HG02763 (cell line): Measurements from ENCODE around the gene PMEL.

Source experiments
- ATAC-seq: cut with Tn5 transposase; IDR thresholded peaks from one replicate; pipeline ENCODE4 v1.9.1; 2021; ENCODE audit warnings: mild to moderate bottlenecking, moderate library complexity; ENCODE audit not compliant: unreplicated experiment

The PMEL gene

GRCh38 chr12:55942577-55943136, 23.2 kb downstream of the PMEL start:
- no peak for ATAC-seq

- ATAC-seq = no peak
Measured at GRCh38 chr12:55942055-55942454, 23.8 kb downstream of the PMEL start.

- ATAC-seq = peak; percentile 89
Measured at GRCh38 chr12:55940065-55940732, 25.6 kb downstream of the PMEL start.

- no peak for ATAC-seq
Measured at GRCh38 chr12:55938826-55939501, 26.9 kb downstream of the PMEL start.

- no peak for ATAC-seq
Measured at GRCh38 chr12:55937981-55938380, 27.9 kb downstream of the PMEL start.

- ATAC-seq = no peak
Measured at GRCh38 chr12:55935738-55936151, 30.1 kb downstream of the PMEL start.

GRCh38 chr12:55934773-55935172, 31.1 kb downstream of the PMEL start:
- no peak for ATAC-seq

GRCh38 chr12:55933799-55934742, 31.8 kb downstream of the PMEL start:
- ATAC-seq = no peak

GRCh38 chr12:55933169-55933798, 32.6 kb downstream of the PMEL start:
- no peak for ATAC-seq

GRCh38 chr12:55932551-55932910, 33.3 kb downstream of the PMEL start:
- no peak for ATAC-seq

- no peak for ATAC-seq
Measured at GRCh38 chr12:55931780-55932550, 33.9 kb downstream of the PMEL start.

GRCh38 chr12:55931317-55931779, 34.5 kb downstream of the PMEL start:
- no peak for ATAC-seq

- ATAC-seq = no peak
Measured at GRCh38 chr12:55930771-55931316, 35.0 kb downstream of the PMEL start, which contains the start of gene DGKA. TSS of gene DGKA (plus strand) at chr12:55931162. CDS start at chr12:55936504, 5,342 bp downstream.

GRCh38 chr12:55929306-55929791, 36.5 kb downstream of the PMEL start:
- ATAC-seq = peak; percentile 31

- ATAC-seq = peak; percentile 34
Measured at GRCh38 chr12:55927588-55928502, 38.0 kb downstream of the PMEL start, which contains the start of gene PYM1. TSS of gene PYM1 (minus strand) at chr12:55927894. CDS start at chr12:55927761, 133 bp downstream.

GRCh38 chr12:55926738-55927587, 38.9 kb downstream of the PMEL start:
- ATAC-seq = peak; percentile 43
